Fibroblast of mammary gland (primary cell): ENCODE measurements around the gene PRKAR1B.

Experiments used
- DNase-seq: peaks from one replicate; pipeline ENCODE4 v3.0.0-alpha.2; 2010; ENCODE audit warnings: low read depth
- H3K4me3 ChIP-seq: 2 replicates; pipeline ENCODE4 v1.5.1; 2011; ENCODE audit warnings: low read depth, mild to moderate bottlenecking, low read length, moderate library complexity; ENCODE audit not compliant: control insufficient read depth
- TF ChIP-seq, protein P1 (sequence below): conservative IDR thresholded peaks from 2 replicates; pipeline ENCODE4 v1.5.1; 2011; ENCODE audit warnings: low read depth, low read length, inconsistent platforms; ENCODE audit not compliant: control insufficient read depth, insufficient read depth

Gene PRKAR1B

GRCh38 chr7:564176-564865 is 162.8 kb downstream of the PRKAR1B start:
- TF ChIP-seq, protein P1, sequence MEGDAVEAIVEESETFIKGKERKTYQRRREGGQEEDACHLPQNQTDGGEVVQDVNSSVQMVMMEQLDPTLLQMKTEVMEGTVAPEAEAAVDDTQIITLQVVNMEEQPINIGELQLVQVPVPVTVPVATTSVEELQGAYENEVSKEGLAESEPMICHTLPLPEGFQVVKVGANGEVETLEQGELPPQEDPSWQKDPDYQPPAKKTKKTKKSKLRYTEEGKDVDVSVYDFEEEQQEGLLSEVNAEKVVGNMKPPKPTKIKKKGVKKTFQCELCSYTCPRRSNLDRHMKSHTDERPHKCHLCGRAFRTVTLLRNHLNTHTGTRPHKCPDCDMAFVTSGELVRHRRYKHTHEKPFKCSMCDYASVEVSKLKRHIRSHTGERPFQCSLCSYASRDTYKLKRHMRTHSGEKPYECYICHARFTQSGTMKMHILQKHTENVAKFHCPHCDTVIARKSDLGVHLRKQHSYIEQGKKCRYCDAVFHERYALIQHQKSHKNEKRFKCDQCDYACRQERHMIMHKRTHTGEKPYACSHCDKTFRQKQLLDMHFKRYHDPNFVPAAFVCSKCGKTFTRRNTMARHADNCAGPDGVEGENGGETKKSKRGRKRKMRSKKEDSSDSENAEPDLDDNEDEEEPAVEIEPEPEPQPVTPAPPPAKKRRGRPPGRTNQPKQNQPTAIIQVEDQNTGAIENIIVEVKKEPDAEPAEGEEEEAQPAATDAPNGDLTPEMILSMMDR = no peak

GRCh38 chr7:563629-564170 is 163.4 kb downstream of the PRKAR1B start:
- DNase-seq = no peak
- TF ChIP-seq, protein P1 = no peak

More at GRCh38 chr7:564176-564865, 162.8 kb downstream of the PRKAR1B start:
- no peak for DNase-seq
- H3K4me3 ChIP-seq = no peak overlapping the region

GRCh38 chr7:562789-563628 is 164.1 kb downstream of the PRKAR1B start:
- TF ChIP-seq, protein P1 = no peak
- H3K4me3 ChIP-seq = no peak overlapping the region
- DNase-seq = no peak

More at GRCh38 chr7:563629-564170, 163.4 kb downstream of the PRKAR1B start:
- no peak overlapping the region for H3K4me3 ChIP-seq

DNA sequence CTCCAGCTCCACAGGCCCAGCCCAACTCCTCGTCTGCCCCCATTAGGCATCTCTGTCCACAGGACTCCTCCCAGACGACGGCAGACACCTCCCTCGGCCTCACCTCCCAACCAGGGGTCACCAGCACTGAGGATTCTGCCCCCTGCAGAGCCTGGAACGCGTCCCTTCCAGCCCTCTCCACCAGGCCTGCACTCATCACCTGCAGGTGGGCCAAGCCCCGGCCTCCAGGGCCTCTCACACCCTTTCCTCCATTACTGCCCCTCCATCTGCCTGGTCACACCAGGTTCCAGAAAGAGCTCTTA is 164.8 kb downstream of the PRKAR1B start:
- TF ChIP-seq, protein P1 = no peak
- no peak overlapping the region for H3K4me3 ChIP-seq
- no peak for DNase-seq

DNA sequence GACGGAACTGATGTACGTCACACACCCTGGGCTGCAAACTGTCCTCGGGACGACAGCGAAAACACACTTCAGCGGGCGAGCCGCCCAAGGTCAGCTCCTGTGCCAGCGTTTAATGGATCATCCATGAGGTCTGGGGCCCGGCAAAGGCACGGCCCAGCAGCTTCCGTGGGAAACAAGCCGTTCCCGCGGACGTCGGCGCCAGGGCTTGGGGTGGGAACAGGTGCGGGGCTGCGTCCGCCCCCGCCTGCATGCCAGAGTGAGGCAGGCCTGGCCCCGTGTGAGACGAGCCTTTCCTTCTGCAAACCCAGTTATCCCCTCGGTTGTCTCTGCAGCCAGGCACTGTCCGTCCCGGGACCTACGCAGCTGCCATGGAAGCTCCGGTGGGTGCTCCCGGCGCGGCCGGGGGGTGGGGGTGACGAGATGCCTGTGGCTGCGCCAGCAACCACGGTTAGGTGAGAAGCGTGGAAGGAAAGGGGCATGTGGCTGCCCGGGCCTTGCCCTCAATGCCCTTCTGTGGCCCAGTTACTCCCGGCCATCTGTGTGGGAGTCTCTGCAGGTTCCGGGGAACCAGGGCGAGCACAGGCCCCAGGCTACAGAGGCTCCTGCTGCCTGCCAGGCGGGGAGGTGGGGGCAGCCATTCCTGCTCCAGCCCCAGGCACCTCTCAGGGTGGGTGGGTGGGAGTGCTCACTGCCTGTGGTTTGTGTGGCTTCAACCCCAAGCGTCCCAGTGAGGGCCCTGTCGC is 165.3 kb downstream of the PRKAR1B start:
- no peak overlapping the region for H3K4me3 ChIP-seq
- DNase-seq = no peak
- TF ChIP-seq, protein P1 = no peak

DNA sequence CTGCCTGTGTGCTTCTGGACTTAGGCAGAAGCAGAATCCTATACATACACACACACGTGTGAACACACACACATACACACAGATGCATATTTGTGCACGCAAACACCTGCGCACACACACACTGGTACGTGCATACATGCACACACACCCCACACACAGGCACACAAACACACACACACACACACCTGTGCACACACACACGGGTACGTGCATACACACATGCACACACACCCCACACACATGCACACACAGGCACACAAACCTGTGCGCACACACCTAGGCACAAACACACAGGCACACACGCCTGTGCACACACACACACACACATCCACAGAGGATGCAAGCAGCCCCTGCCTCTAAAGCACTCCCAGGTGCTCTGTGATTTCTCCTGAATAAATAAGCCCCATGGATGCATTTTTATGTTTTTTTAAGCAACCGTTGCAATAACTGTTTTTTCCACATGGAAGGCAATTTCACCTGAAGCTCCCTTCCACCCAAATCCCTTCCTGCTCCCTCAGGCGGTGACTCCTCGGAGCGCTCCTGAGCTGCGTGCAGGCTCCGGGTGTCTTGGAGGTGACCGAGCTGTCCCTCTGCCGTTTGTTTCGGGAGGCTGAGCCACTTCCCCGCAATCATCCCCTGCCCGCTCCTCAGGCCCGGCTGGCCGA is 166.0 kb downstream of the PRKAR1B start:
- TF ChIP-seq, protein P1 = no peak
- no peak for DNase-seq
- H3K4me3 ChIP-seq = no peak overlapping the region
